SK-N-DZ (cell line): ENCODE results near the gene WIZ. TPM values are rescaled to one million over a fixed set of nuclear protein-coding genes. Genes with fewer than 3 reads are reported as not detected.
"Not testable (repeated sequence)": the region's sequence is repeated elsewhere in the genome, so short reads cannot be mapped to it uniquely, and the experiment has no call there.

ENCODE experiments used
- DNase-seq: peaks from one replicate; pipeline ENCODE4 v3.0.0-alpha.2; 2015; ENCODE audit warnings: low spot score
- polyA plus RNA-seq, 2 experiments: library from polyadenylated mRNA; depleted of rRNA; stranded (reverse); fragments of >200 nt; gene quantifications; 2 replicates each; pipeline ENCODE4 v1.2.3, GENCODE V29; 2014

Gene WIZ
- polyA plus RNA-seq (2014; cell fraction: cytosol; rRNA removed) = 26.1 and 26.6 TPM in 2 replicates
- 16.0 and 21.9 TPM in 2 replicates for polyA plus RNA-seq (2014; cell fraction: nucleus; rRNA removed)

GRCh38 chr19:15449620-15450527 is at the start of gene WIZ:
Gene WIZ (minus strand): TSS chr19:15449956. CDS start chr19:15448307, 1,649 bp downstream.
- peak; percentile 66 for DNase-seq

- no peak for DNase-seq
Measured at GRCh38 chr19:15498910-15499309, 49.2 kb upstream of the WIZ start.

GRCh38 chr19:15498156-15498858 is 48.6 kb upstream of the WIZ start:
- DNase-seq = no peak

GRCh38 chr19:15495151-15495550 is 45.4 kb upstream of the WIZ start:
- no peak for DNase-seq

GRCh38 chr19:15488489-15489226 is 38.9 kb upstream of the WIZ start:
- no peak for DNase-seq

- no peak for DNase-seq
Measured at GRCh38 chr19:15487038-15487437, 37.3 kb upstream of the WIZ start.

GRCh38 chr19:15485768-15486167 is 36.0 kb upstream of the WIZ start:
- not testable (repeated sequence) for DNase-seq

GRCh38 chr19:15480996-15481395 is 31.2 kb upstream of the WIZ start:
- DNase-seq = not testable (repeated sequence)

- DNase-seq = no peak
Measured at GRCh38 chr19:15479391-15480345, 29.9 kb upstream of the WIZ start, which contains the start of gene PGLYRP2. Gene PGLYRP2 (minus strand): TSS chr19:15479501. CDS start chr19:15479371, 130 bp downstream.

GRCh38 chr19:15476325-15476724 is 26.6 kb upstream of the WIZ start:
- DNase-seq = no peak

- DNase-seq = no peak
Measured at GRCh38 chr19:15475611-15476010, 25.9 kb upstream of the WIZ start.

- no peak for DNase-seq
Measured at GRCh38 chr19:15475169-15475568, 25.4 kb upstream of the WIZ start.

- not testable (repeated sequence) for DNase-seq
Measured at GRCh38 chr19:15473821-15474220, 24.1 kb upstream of the WIZ start.

- no peak for DNase-seq
Measured at GRCh38 chr19:15471639-15472101, 21.9 kb upstream of the WIZ start.

- no peak for DNase-seq
Measured at GRCh38 chr19:15469513-15470297, 19.9 kb upstream of the WIZ start.

GRCh38 chr19:15468675-15469512 is 19.1 kb upstream of the WIZ start:
- DNase-seq = no peak

GRCh38 chr19:15467734-15468214 is 18.0 kb upstream of the WIZ start:
- no peak for DNase-seq
